HG02763 (cell line): ENCODE measurements around the gene BCL10.
"Not testable (repeated sequence)": the region's sequence is repeated elsewhere in the genome, so short reads cannot be mapped to it uniquely, and the experiment has no call there.

Experiments
- ATAC-seq: cut with Tn5 transposase; IDR thresholded peaks from one replicate; pipeline ENCODE4 v1.9.1; 2021; ENCODE audit warnings: mild to moderate bottlenecking, moderate library complexity; ENCODE audit not compliant: unreplicated experiment

Gene BCL10

GRCh38 chr1:85268801-85269585, 7.4 kb downstream of the BCL10 start:
- no peak for ATAC-seq

GRCh38 chr1:85267313-85267712, 9.1 kb downstream of the BCL10 start:
- no peak for ATAC-seq

- no peak for ATAC-seq
Observed at GRCh38 chr1:85264150-85264549, 12.3 kb downstream of the BCL10 start.

- ATAC-seq: no peak
Observed at GRCh38 chr1:85262985-85263384, 13.4 kb downstream of the BCL10 start.

- ATAC-seq: no peak
Observed at GRCh38 chr1:85259912-85260274, 16.5 kb downstream of the BCL10 start.

- ATAC-seq: peak; percentile 99
Observed at GRCh38 chr1:85259118-85259911, 17.1 kb downstream of the BCL10 start, which contains the start of gene C1orf52. Gene C1orf52 (minus strand): TSS chr1:85259662. CDS start chr1:85259633, 29 bp downstream.

GRCh38 chr1:85258536-85259117, 17.8 kb downstream of the BCL10 start:
- ATAC-seq: no peak

- ATAC-seq: not testable (repeated sequence)
Observed at GRCh38 chr1:85249042-85249441, 27.4 kb downstream of the BCL10 start.

- no peak for ATAC-seq
Observed at GRCh38 chr1:85245891-85246290, 30.5 kb downstream of the BCL10 start.

- no peak for ATAC-seq
Observed at GRCh38 chr1:85245456-85245855, 31.0 kb downstream of the BCL10 start.

- no peak for ATAC-seq
Observed at GRCh38 chr1:85244271-85245061, 32.0 kb downstream of the BCL10 start.

GRCh38 chr1:85243372-85243771, 33.1 kb downstream of the BCL10 start:
- no peak for ATAC-seq

GRCh38 chr1:85240643-85241042, 35.8 kb downstream of the BCL10 start:
- no peak for ATAC-seq

- no peak for ATAC-seq
Observed at GRCh38 chr1:85240174-85240601, 36.2 kb downstream of the BCL10 start.

- ATAC-seq: no peak
Observed at GRCh38 chr1:85237613-85238012, 38.8 kb downstream of the BCL10 start.

GRCh38 chr1:85230305-85230977, 46.0 kb downstream of the BCL10 start:
- no peak for ATAC-seq

- ATAC-seq: no peak
Observed at GRCh38 chr1:85229574-85230097, 46.8 kb downstream of the BCL10 start.

- ATAC-seq: no peak
Observed at GRCh38 chr1:85228972-85229371, 47.5 kb downstream of the BCL10 start.

GRCh38 chr1:85225624-85226380, 50.6 kb downstream of the BCL10 start:
- no peak for ATAC-seq
